ENCODE results near the gene LSAMP. TPM values are rescaled to one million over a fixed set of nuclear protein-coding genes. Genes with fewer than 3 reads are reported as not detected.

Gene LSAMP
- total and polyA plus RNA-seq, 5 donors from 2014 or later, result not detected

GRCh38 chr3:115790759-115791158 lies 654.5 kb downstream of the LSAMP start:
- no peak overlapping the region for H3K27ac Mint-ChIP-seq
- H3K4me3 Mint-ChIP-seq, result no peak overlapping the region
- no peaks in the 10 kb centered on the region for H3K9me3 Mint-ChIP-seq
- Histone ChIP-seq H3K27me3 (ENCODE audit: control insufficient read depth, insufficient read depth, low read length) (peaks cover 4% of the 10 kb centered on the region), H3K36me3 (ENCODE audit: control insufficient read depth, insufficient read depth, low read length) (no peaks in the 10 kb centered on the region), H3K4me3 (ENCODE audit: low read depth, low read length) (no peak overlapping the region), H3K27ac (ENCODE audit: insufficient read depth, low read length, poor library complexity, severe bottlenecking) (no peak overlapping the region), H3K4me1 (ENCODE audit: control insufficient read depth, insufficient read depth, low read length, poor library complexity, severe bottlenecking) (peaks cover 11% of the 10 kb centered on the region), H3K9me3 (ENCODE audit: control insufficient read depth in 2 of 2, low read length in 2 of 2) (no peaks in the 10 kb centered on the region)
- peaks cover 8 to 16% (median 11%) of the 10 kb centered on the region in 4 donors for H3K4me1 Mint-ChIP-seq
- peaks cover 4% of the 10 kb centered on the region for H3K27me3 Mint-ChIP-seq
- peak in 1 of 3 donors; percentile 45 for DNase-seq
- H3K36me3 Mint-ChIP-seq, result no peaks in the 10 kb centered on the region
- peak; percentile 87 to 89 for ATAC-seq (ENCODE audit: low read depth in 2 of 2)

GRCh38 chr3:115789481-115789880 lies 655.8 kb downstream of the LSAMP start:
- DNase-seq, result no peak
- Histone ChIP-seq H3K4me1 (ENCODE audit: control insufficient read depth, insufficient read depth, low read length, poor library complexity, severe bottlenecking) (peaks cover 16% of the 10 kb centered on the region), H3K4me3 (ENCODE audit: low read depth, low read length) (no peak overlapping the region), H3K9me3 (ENCODE audit: control insufficient read depth in 2 of 2, low read length in 2 of 2) (no peaks in the 10 kb centered on the region), H3K27me3 (ENCODE audit: control insufficient read depth, insufficient read depth, low read length) (peaks cover 6% of the 10 kb centered on the region), H3K36me3 (ENCODE audit: control insufficient read depth, insufficient read depth, low read length) (no peaks in the 10 kb centered on the region), H3K27ac (ENCODE audit: insufficient read depth, low read length, poor library complexity, severe bottlenecking) (no peak overlapping the region)
- H3K36me3 Mint-ChIP-seq, result no peaks in the 10 kb centered on the region
- peaks cover 7% of the 10 kb centered on the region for H3K27me3 Mint-ChIP-seq
- no peaks in the 10 kb centered on the region for H3K9me3 Mint-ChIP-seq
- no peak for ATAC-seq (ENCODE audit: low read depth in 2 of 2)
- H3K27ac Mint-ChIP-seq, result peak overlapping the region in 1 of 3 donors; percentile 21
- H3K4me3 Mint-ChIP-seq, result no peak overlapping the region
- H3K4me1 Mint-ChIP-seq, result peaks cover 10 to 28% (median 17%) of the 10 kb centered on the region in 4 donors

GRCh38 chr3:115788921-115789470 lies 656.3 kb downstream of the LSAMP start:
- peak overlapping the region in 1 of 3 donors; percentile 21 for H3K27ac Mint-ChIP-seq
- Histone ChIP-seq H3K36me3 (ENCODE audit: control insufficient read depth, insufficient read depth, low read length) (no peaks in the 10 kb centered on the region), H3K27me3 (ENCODE audit: control insufficient read depth, insufficient read depth, low read length) (peaks cover 6% of the 10 kb centered on the region), H3K4me1 (ENCODE audit: control insufficient read depth, insufficient read depth, low read length, poor library complexity, severe bottlenecking) (peaks cover 16% of the 10 kb centered on the region), H3K9me3 (ENCODE audit: control insufficient read depth in 2 of 2, low read length in 2 of 2) (no peaks in the 10 kb centered on the region), H3K4me3 (ENCODE audit: low read depth, low read length) (no peak overlapping the region), H3K27ac (ENCODE audit: insufficient read depth, low read length, poor library complexity, severe bottlenecking) (no peak overlapping the region)
- no peak for DNase-seq
- peaks cover 10 to 30% (median 18%) of the 10 kb centered on the region in 4 donors for H3K4me1 Mint-ChIP-seq
- H3K36me3 Mint-ChIP-seq, result no peaks in the 10 kb centered on the region
- no peak overlapping the region for H3K4me3 Mint-ChIP-seq
- no peaks in the 10 kb centered on the region for H3K9me3 Mint-ChIP-seq
- H3K27me3 Mint-ChIP-seq, result peaks cover 7% of the 10 kb centered on the region
- ATAC-seq (ENCODE audit: low read depth in 2 of 2), result no peak

- peaks cover 14% of the 10 kb centered on the region for H3K4me1 ChIP-seq (ENCODE audit: control insufficient read depth, insufficient read depth, low read length, poor library complexity, severe bottlenecking)
- peaks cover 7% of the 10 kb centered on the region for H3K27me3 Mint-ChIP-seq
Measured at GRCh38 chr3:115787818-115788217, 657.5 kb downstream of the LSAMP start.

GRCh38 chr3:115785782-115786181 lies 659.5 kb downstream of the LSAMP start:
- H3K4me3 Mint-ChIP-seq, result peak overlapping the region in 2 of 4 donors; percentile 80 to 85
- ATAC-seq (ENCODE audit: low read depth in 2 of 2), result no peak
- H3K4me1 Mint-ChIP-seq, result peaks cover 0 to 18% (median 12%) of the 10 kb centered on the region in 4 donors
- no peaks in the 10 kb centered on the region for H3K36me3 ChIP-seq (ENCODE audit: control insufficient read depth, insufficient read depth, low read length)
- H3K4me1 ChIP-seq (ENCODE audit: control insufficient read depth, insufficient read depth, low read length, poor library complexity, severe bottlenecking), result peaks cover 5% of the 10 kb centered on the region
- no peaks in the 10 kb centered on the region for H3K36me3 Mint-ChIP-seq
- no peak overlapping the region for H3K27ac ChIP-seq (ENCODE audit: insufficient read depth, low read length, poor library complexity, severe bottlenecking)
- no peaks in the 10 kb centered on the region for H3K9me3 ChIP-seq (ENCODE audit: control insufficient read depth in 2 of 2, low read length in 2 of 2)
- H3K9me3 Mint-ChIP-seq, result no peaks in the 10 kb centered on the region
- H3K27me3 Mint-ChIP-seq, result peaks cover 7% of the 10 kb centered on the region
- DNase-seq, result no peak
- H3K27me3 ChIP-seq (ENCODE audit: control insufficient read depth, insufficient read depth, low read length), result peaks cover 6% of the 10 kb centered on the region
- no peak overlapping the region for H3K4me3 ChIP-seq (ENCODE audit: low read depth, low read length)
- H3K27ac Mint-ChIP-seq, result no peak overlapping the region

More at GRCh38 chr3:115787818-115788217, 657.5 kb downstream of the LSAMP start:
- no peaks in the 10 kb centered on the region for H3K36me3 Mint-ChIP-seq
- H3K27ac ChIP-seq (ENCODE audit: insufficient read depth, low read length, poor library complexity, severe bottlenecking), result no peak overlapping the region
- ATAC-seq (ENCODE audit: low read depth in 2 of 2) (no peak), DNase-seq (no peak)
- no peaks in the 10 kb centered on the region for H3K9me3 Mint-ChIP-seq
- peaks cover 6% of the 10 kb centered on the region for H3K27me3 ChIP-seq (ENCODE audit: control insufficient read depth, insufficient read depth, low read length)
- H3K27ac Mint-ChIP-seq, result no peak overlapping the region
- no peaks in the 10 kb centered on the region for H3K9me3 ChIP-seq (ENCODE audit: control insufficient read depth in 2 of 2, low read length in 2 of 2)
- H3K4me1 Mint-ChIP-seq, result peaks cover 9 to 30% (median 20%) of the 10 kb centered on the region in 4 donors
- H3K4me3 Mint-ChIP-seq, result no peak overlapping the region
- no peaks in the 10 kb centered on the region for H3K36me3 ChIP-seq (ENCODE audit: control insufficient read depth, insufficient read depth, low read length)
- H3K4me3 ChIP-seq (ENCODE audit: low read depth, low read length), result no peak overlapping the region

GRCh38 chr3:115784739-115785536 lies 660.3 kb downstream of the LSAMP start:
- ATAC-seq (ENCODE audit: low read depth in 2 of 2), result no peak
- H3K27me3 Mint-ChIP-seq, result peaks cover 13% of the 10 kb centered on the region
- H3K36me3 ChIP-seq (ENCODE audit: control insufficient read depth, insufficient read depth, low read length), result no peaks in the 10 kb centered on the region

GRCh38 chr3:115783938-115784738 lies 661.1 kb downstream of the LSAMP start:
- Histone ChIP-seq H3K36me3 (ENCODE audit: control insufficient read depth, insufficient read depth, low read length) (no peaks in the 10 kb centered on the region), H3K9me3 (ENCODE audit: control insufficient read depth in 2 of 2, low read length in 2 of 2) (no peaks in the 10 kb centered on the region), H3K27me3 (ENCODE audit: control insufficient read depth, insufficient read depth, low read length) (peaks cover 6% of the 10 kb centered on the region), H3K27ac (ENCODE audit: insufficient read depth, low read length, poor library complexity, severe bottlenecking) (peak overlapping the region; percentile 97), H3K4me3 (ENCODE audit: low read depth, low read length) (peak overlapping the region; percentile 88), H3K4me1 (ENCODE audit: control insufficient read depth, insufficient read depth, low read length, poor library complexity, severe bottlenecking) (peaks cover 5% of the 10 kb centered on the region)
- peaks cover 13% of the 10 kb centered on the region for H3K27me3 Mint-ChIP-seq
- peak overlapping the region; percentile 84 to 98 (median 94) for H3K27ac Mint-ChIP-seq
- H3K9me3 Mint-ChIP-seq, result no peaks in the 10 kb centered on the region
- DNase-seq, result peak; percentile 80 to 91 (median 90)
- H3K36me3 Mint-ChIP-seq, result no peaks in the 10 kb centered on the region
- ATAC-seq (ENCODE audit: low read depth in 2 of 2), result peak; percentile 84 to 86
- H3K4me3 Mint-ChIP-seq, result peak overlapping the region; percentile 85 to 96 (median 90)
- peaks cover 0 to 17% (median 11%) of the 10 kb centered on the region in 4 donors for H3K4me1 Mint-ChIP-seq

More at GRCh38 chr3:115784739-115785536, 660.3 kb downstream of the LSAMP start:
- no peaks in the 10 kb centered on the region for H3K9me3 Mint-ChIP-seq
- peak overlapping the region; percentile 93 to 98 (median 94) for H3K27ac Mint-ChIP-seq
- H3K36me3 Mint-ChIP-seq, result no peaks in the 10 kb centered on the region
- H3K4me1 ChIP-seq (ENCODE audit: control insufficient read depth, insufficient read depth, low read length, poor library complexity, severe bottlenecking), result peaks cover 5% of the 10 kb centered on the region
- peak overlapping the region; percentile 85 to 96 (median 90) for H3K4me3 Mint-ChIP-seq
- peaks cover 0 to 17% (median 11%) of the 10 kb centered on the region in 4 donors for H3K4me1 Mint-ChIP-seq
- peak overlapping the region; percentile 97 for H3K27ac ChIP-seq (ENCODE audit: insufficient read depth, low read length, poor library complexity, severe bottlenecking)
- peak overlapping the region; percentile 88 for H3K4me3 ChIP-seq (ENCODE audit: low read depth, low read length)
- H3K9me3 ChIP-seq (ENCODE audit: control insufficient read depth in 2 of 2, low read length in 2 of 2), result no peaks in the 10 kb centered on the region
- peak in 1 of 3 donors; percentile 11 for DNase-seq
- peaks cover 6% of the 10 kb centered on the region for H3K27me3 ChIP-seq (ENCODE audit: control insufficient read depth, insufficient read depth, low read length)
